ENCODE measurements around the gene OGN.

GRCh38 chr9:92345582-92345981, 58.8 kb downstream of the OGN start:
- TF ChIP-seq CTCF (conservative IDR thresholded peaks at IDR 0.05 in 1 of 2, IDR thresholded peaks at IDR 0.05 in 1 of 2; ENCODE audit: extremely low read depth in 1 of 2, insufficient read depth in 1 of 2, low read depth in 1 of 2, low read length in 2 of 2) (no peak), EZH2 (IDR thresholded peaks at IDR 0.05; ENCODE audit: borderline replicate concordance, low read length) (no peak)

All from mammary epithelial cell (primary cell).